CD14-positive monocyte (primary cell): ENCODE data around the gene WDR17. TPM values are rescaled to one million over a fixed set of nuclear protein-coding genes. Genes with fewer than 3 reads are reported as not detected.

Experiments used
- DNase-seq, 3 donors: peaks; one replicate each; pipeline ENCODE4 v3.0.0-alpha.2; 2011 to 2022
- H2AFZ ChIP-seq: 2 replicates; pipeline ENCODE4 v1.6.0; 2012; ENCODE audit warnings: mild to moderate bottlenecking, low read depth, low read length, inconsistent platforms; ENCODE audit not compliant: insufficient read depth, poor library complexity, severe bottlenecking
- H3K27ac ChIP-seq, 2 donors: 1 replicate in 1 of 2; 2 replicates in 1 of 2; pipeline ENCODE4 v1.5.1; 2012 to 2013; ENCODE audit warnings: low read length in 2 of 2, control low read depth in 1 of 2, inconsistent platforms in 1 of 2, low read depth in 1 of 2, mild to moderate bottlenecking in 1 of 2
- H3K27me3 ChIP-seq, 2 donors: one replicate each; pipeline versions ENCODE4 v1.6.0 to v1.6.1; 2011 to 2013; ENCODE audit warnings: low read length in 2 of 2; ENCODE audit not compliant: control insufficient read depth in 2 of 2, insufficient read depth in 2 of 2
- H3K36me3 ChIP-seq, 2 donors: replicated peaks in 1 of 2; 1 replicate in 1 of 2; 2 replicates in 1 of 2; pipeline versions ENCODE4 v1.5.1 to v1.6.1; 2012 to 2013; ENCODE audit warnings: low read length in 2 of 2, control low read depth in 1 of 2, inconsistent platforms in 1 of 2, mild to moderate bottlenecking in 1 of 2; ENCODE audit not compliant: insufficient read depth in 2 of 2, control insufficient read depth in 1 of 2
- H3K4me1 ChIP-seq, 2 donors: 1 replicate in 1 of 2; 2 replicates in 1 of 2; pipeline versions ENCODE4 v1.5.1 to v1.6.1; 2012 to 2013; ENCODE audit warnings: low read length in 2 of 2, control low read depth in 1 of 2, inconsistent platforms in 1 of 2, mild to moderate bottlenecking in 1 of 2, moderate library complexity in 1 of 2; ENCODE audit not compliant: insufficient read depth in 2 of 2, control insufficient read depth in 1 of 2
- H3K4me2 ChIP-seq: replicated peaks from 2 replicates; pipeline ENCODE3; 2012; ENCODE audit warnings: low read length, moderate library complexity, mild to moderate bottlenecking; ENCODE audit not compliant: poor library complexity, severe bottlenecking; ENCODE audit errors: extremely low read depth
- H3K4me3 ChIP-seq, 3 experiments: fragments of 200-600 bp in 1 of 3; sonication (generic) in 1 of 3; replicated peaks in 1 of 3; 1 replicate in 2 of 3; 2 replicates in 1 of 3; pipeline ENCODE4 v1.5.1; 2011 to 2013; ENCODE audit warnings: low read length in 3 of 3, mild to moderate bottlenecking in 3 of 3, control low read depth in 2 of 3, low read depth in 2 of 3, inconsistent platforms in 1 of 3, moderate library complexity in 1 of 3
- H3K79me2 ChIP-seq: 2 replicates; pipeline ENCODE4 v1.6.0; 2012; ENCODE audit warnings: mild to moderate bottlenecking, control low read depth, inconsistent platforms, low read length, moderate library complexity; ENCODE audit not compliant: insufficient read depth
- H3K9ac ChIP-seq: 2 replicates; pipeline ENCODE4 v1.6.0; 2017; ENCODE audit warnings: low read length, mild to moderate bottlenecking; ENCODE audit not compliant: insufficient read depth, poor library complexity, severe bottlenecking
- H3K9me3 ChIP-seq, 2 donors: replicated peaks in 1 of 2; 1 replicate in 1 of 2; 2 replicates in 1 of 2; pipeline versions ENCODE4 v1.5.1 to v1.6.1; 2012 to 2013; ENCODE audit warnings: low read length in 2 of 2, control low read depth in 1 of 2; ENCODE audit not compliant: control insufficient read depth in 1 of 2, insufficient read depth in 1 of 2
- H4K20me1 ChIP-seq: 2 replicates; pipeline ENCODE4 v1.6.0; 2012; ENCODE audit warnings: mild to moderate bottlenecking, low read length, control low read depth, moderate library complexity; ENCODE audit not compliant: insufficient read depth
- H3K27ac Mint-ChIP-seq, 7 donors: one replicate each; pipeline ENCODE4 v1.8.0; 2020; ENCODE audit warnings: mild to moderate bottlenecking in 7 of 7, mixed read lengths in 7 of 7, moderate library complexity in 6 of 7, inconsistent platforms in 2 of 7
- H3K27me3 Mint-ChIP-seq, 3 donors: one replicate each; pipeline ENCODE4 v1.8.0; 2021 to 2022; ENCODE audit warnings: low read depth in 3 of 3, mild to moderate bottlenecking in 3 of 3, mixed read lengths in 3 of 3, moderate library complexity in 3 of 3, inconsistent platforms in 1 of 3
- H3K36me3 Mint-ChIP-seq, 2 donors: one replicate each; pipeline ENCODE4 v1.8.0; 2020; ENCODE audit warnings: mixed read lengths in 2 of 2, inconsistent platforms in 1 of 2, mild to moderate bottlenecking in 1 of 2
- H3K4me1 Mint-ChIP-seq: one replicate; pipeline ENCODE4 v1.8.0; 2020; ENCODE audit warnings: mild to moderate bottlenecking, mixed read lengths
- H3K4me3 Mint-ChIP-seq, 2 donors: one replicate each; pipeline ENCODE4 v1.8.0; 2020; ENCODE audit warnings: mild to moderate bottlenecking in 2 of 2, mixed read lengths in 2 of 2, moderate library complexity in 1 of 2
- H3K9me3 Mint-ChIP-seq, 7 donors: one replicate each; pipeline ENCODE4 v1.8.0; 2020 to 2022; ENCODE audit warnings: mixed read lengths in 7 of 7, mild to moderate bottlenecking in 6 of 7, moderate library complexity in 6 of 7, inconsistent platforms in 2 of 7
- CTCF ChIP-seq: fragments of 200-600 bp; IDR thresholded peaks from one replicate; pipeline ENCODE4 v1.8.0; 2022; ENCODE audit warnings: antibody characterized with exemption, mild to moderate bottlenecking
- WGBS: methylation state at CpG from one replicate; pipeline ENCODE4 v1.1.5; 2013; ENCODE audit warnings: missing lambda C conversion rate; ENCODE audit not compliant: insufficient coverage; 5-methylcytosine and 5-hydroxymethylcytosine counted together
- intact Hi-C, 2 donors: fragments of 100-400 bp; cut with micrococcal nuclease; formaldehyde crosslinking; loops; one replicate each; pipeline versions ENCODE4 v1.15.0 to v1.15.1; 2023
- polyA plus RNA-seq, 3 donors: library from polyadenylated mRNA; depleted of rRNA in 1 of 3; unstranded in 2 of 3; stranded (reverse) in 1 of 3; fragments of 300-500 nt in 2 of 3; fragments of >200 nt in 1 of 3; fragmentation: Illumina TruSeq in 2 of 3; gene quantifications; 1 replicate in 2 of 3; 2 replicates in 1 of 3; pipeline ENCODE4 v1.2.3, GENCODE V29; 2012 to 2021

The WDR17 gene
- polyA plus RNA-seq, 3 donors = 0.22 to 2.1 (median 1.1) TPM

- H3K79me2 ChIP-seq = no peaks in the 10 kb centered on the region
- no peak for DNase-seq
- Mint-ChIP-seq H3K27me3 (peaks cover 0 to 4% (median 0%) of the 10 kb centered on the region in 3 donors), H3K27ac (no peak overlapping the region), H3K9me3 (peaks cover 0 to 3% (median 0%) of the 10 kb centered on the region in 7 donors), H3K36me3 (no peaks in the 10 kb centered on the region), H3K4me3 (no peak overlapping the region), H3K4me1 (no peaks in the 10 kb centered on the region)
- no peaks in the 10 kb centered on the region for H3K4me1 ChIP-seq
- H3K9me3 ChIP-seq = no peaks in the 10 kb centered on the region
- no peak overlapping the region for H2AFZ ChIP-seq
- no peak overlapping the region for H3K4me3 ChIP-seq
- TF ChIP-seq CTCF = no peak
- no peaks in the 10 kb centered on the region for H3K27me3 ChIP-seq
- no peak overlapping the region for H3K9ac ChIP-seq
- 40% methylated on average over 1 of the region's 3 CpGs for WGBS
- no peak overlapping the region for H3K4me2 ChIP-seq
- no peaks in the 10 kb centered on the region for H3K36me3 ChIP-seq
- H3K27ac ChIP-seq = no peak overlapping the region
- no peaks in the 10 kb centered on the region for H4K20me1 ChIP-seq
- intact Hi-C loops = loop anchor here (5.0 kb wide), 1 partner anchor 306 kb away; no protein-coding TSS in a partner anchor
These were observed 28.9 kb upstream of the WDR17 start for GRCh38 chr4:176036585-176037205.

- H3K9me3 Mint-ChIP-seq = peaks cover 0 to 4% (median 0%) of the 10 kb centered on the region in 7 donors
- H3K4me1 Mint-ChIP-seq = no peaks in the 10 kb centered on the region
- no peaks in the 10 kb centered on the region for H4K20me1 ChIP-seq
- no peaks in the 10 kb centered on the region for H3K36me3 ChIP-seq
- no peak overlapping the region for H3K4me3 ChIP-seq
- H3K9ac ChIP-seq = no peak overlapping the region
- H3K4me1 ChIP-seq = no peaks in the 10 kb centered on the region
- no peaks in the 10 kb centered on the region for H3K27me3 Mint-ChIP-seq
- H3K9me3 ChIP-seq = no peaks in the 10 kb centered on the region
- H3K79me2 ChIP-seq = no peaks in the 10 kb centered on the region
- H3K36me3 Mint-ChIP-seq = no peaks in the 10 kb centered on the region
- H3K27ac ChIP-seq = no peak overlapping the region
- no peak for DNase-seq
- no peak overlapping the region for H2AFZ ChIP-seq
- TF ChIP-seq CTCF = no peak
- intact Hi-C loops = loop anchor here (5.0 kb wide), 1 partner anchor 304 kb away; no protein-coding TSS in a partner anchor
- no peak overlapping the region for H3K4me3 Mint-ChIP-seq
- no CpG with 5 or more reads among the region's 5 CpGs for WGBS
- no peak overlapping the region for H3K4me2 ChIP-seq
- H3K27ac Mint-ChIP-seq = no peak overlapping the region
- H3K27me3 ChIP-seq = no peaks in the 10 kb centered on the region
These were observed 26.9 kb upstream of the WDR17 start for GRCh38 chr4:176038789-176039188.
